HepG2 (cell line): Measurements from ENCODE around the gene DCC. TPM values are rescaled to one million over a fixed set of nuclear protein-coding genes. Genes with fewer than 3 reads are reported as not detected.

Experiments
- ATAC-seq: fragments of 200-7000 bp; cut with Tn5 transposase; 3 replicates; pipeline ENCODE4 v1.9.1; 2020; ENCODE audit warnings: mild to moderate bottlenecking, moderate library complexity
- BruUV-seq: library from RNA; stranded (reverse); fragments of 400-500 nt; replicated peaks from 2 replicates; lab custom pipeline; 2021; lab: Mats Ljungman, UMichigan
- CTCF ChIA-PET: fragments of 300-600 bp; formaldehyde crosslinking; extraction: SDS; loops from one replicate; lab custom pipeline; 2021; ENCODE audit warnings: low total read pairs, inconsistent platforms, low intra/inter-chr PET ratio; lab: Yijun Ruan, JAX
- POLR2A ChIA-PET: fragments of 350-600 bp; sonication (Branson Sonifier 250); formaldehyde crosslinking; loops from one replicate; lab custom pipeline; 2020; ENCODE audit warnings: antibody characterized with exemption, inconsistent platforms; lab: Yijun Ruan, JAX
- DNase-seq: peaks from one replicate; pipeline ENCODE4 v3.0.0-alpha.2; 2015; ENCODE audit warnings: low spot score
- FAIRE-seq: peaks from 3 replicates; lab custom pipeline; 2011; peaks lifted over from hg19 to GRCh38; lab: Jason Lieb, UNC
- H2AFZ ChIP-seq: one replicate; pipeline ENCODE4 v1.6.1; 2011; ENCODE audit warnings: low read length, inconsistent platforms
- H3K27ac ChIP-seq: fragments of 300-600 bp; 3 replicates; pipeline ENCODE4 v1.8.0; 2011; ENCODE audit warnings: mixed run types, mild to moderate bottlenecking, mixed read lengths, low read length, inconsistent platforms; ENCODE audit not compliant: insufficient read depth; ENCODE audit errors: extremely low read length
- H3K27me3 ChIP-seq, 2 experiments: fragments of 200-600 bp in 1 of 2; 2 replicates in 1 of 2; 3 replicates in 1 of 2; pipeline versions ENCODE4 v1.6.0 to v1.8.0; 2011; ENCODE audit warnings: low read length in 2 of 2, mild to moderate bottlenecking in 2 of 2, moderate library complexity in 2 of 2, inconsistent platforms in 1 of 2; ENCODE audit not compliant: insufficient read depth in 2 of 2, control insufficient read depth in 1 of 2
- H3K36me3 ChIP-seq, 2 experiments: fragments of 200-600 bp in 1 of 2; replicated peaks in 1 of 2; 2 replicates in 1 of 2; 3 replicates in 1 of 2; pipeline versions ENCODE4 v1.5.1 to v1.8.0; 2011; ENCODE audit warnings: low read length in 2 of 2, inconsistent platforms in 1 of 2; ENCODE audit not compliant: insufficient read depth in 2 of 2, control insufficient read depth in 1 of 2
- H3K4me1 ChIP-seq: 2 replicates; pipeline ENCODE4 v1.5.1; 2012; ENCODE audit warnings: low read length, inconsistent platforms; ENCODE audit not compliant: insufficient read depth
- H3K4me2 ChIP-seq: 2 replicates; pipeline ENCODE4 v1.6.0; 2011; ENCODE audit warnings: low read depth, low read length, inconsistent platforms
- H3K4me3 ChIP-seq, 3 experiments: fragments of 200-600 bp in 1 of 3; sonication (generic), shearing (Covaris generic) in 1 of 3; replicated peaks in 1 of 3; 2 replicates each; pipeline ENCODE4 v1.5.1; 2011 to 2016; ENCODE audit warnings: low read length in 3 of 3, inconsistent platforms in 2 of 3, low read depth in 2 of 3, mild to moderate bottlenecking in 2 of 3, control low read depth in 1 of 3, mixed read lengths in 1 of 3; ENCODE audit not compliant: insufficient read depth in 1 of 3
- H3K79me2 ChIP-seq: one replicate; pipeline ENCODE4 v1.6.1; 2011; ENCODE audit warnings: low read length, inconsistent platforms; ENCODE audit not compliant: insufficient read depth
- H3K9ac ChIP-seq: 2 replicates; pipeline ENCODE4 v1.6.0; 2011; ENCODE audit warnings: mild to moderate bottlenecking, low read depth, low read length, inconsistent platforms; ENCODE audit not compliant: insufficient read depth
- H3K9me3 ChIP-seq: 2 replicates; pipeline ENCODE4 v1.5.1; 2012; ENCODE audit warnings: mild to moderate bottlenecking, low read length
- H4K20me1 ChIP-seq: 2 replicates; pipeline ENCODE4 v1.6.0; 2011; ENCODE audit warnings: inconsistent platforms, mild to moderate bottlenecking, low read length, moderate library complexity; ENCODE audit not compliant: insufficient read depth
- ARNT2 ChIP-seq: sonication (generic); formaldehyde crosslinking; IDR thresholded peaks from 2 replicates; pipeline ENCODE4 v1.8.0; 2022; ENCODE audit warnings: mild to moderate bottlenecking, low read depth, missing genetic modification reagents, moderate library complexity
- ATF6 ChIP-seq: sonication (generic); formaldehyde crosslinking; conservative IDR thresholded peaks from 2 replicates; pipeline ENCODE4 v1.4.0; 2020; ENCODE audit warnings: missing genetic modification reagents
- FOXA1 ChIP-seq, 2 experiments: fragments of 450-650 bp in 1 of 2; sonication (generic) in 1 of 2; formaldehyde crosslinking in 1 of 2; IDR thresholded peaks; 2 replicates each; pipeline versions ENCODE4 v1.4.0 to v1.6.1; 2016 to 2020; ENCODE audit warnings: missing genetic modification reagents in 1 of 2
- GATAD2A ChIP-seq: IDR thresholded peaks from 2 replicates; pipeline ENCODE4 v1.6.1; 2016
- HNF4G ChIP-seq, 2 experiments: sonication (generic) in 1 of 2; formaldehyde crosslinking in 1 of 2; IDR thresholded peaks; 2 replicates each; pipeline versions ENCODE4 v1.4.0 to v1.6.1; 2011 to 2020; ENCODE audit warnings: borderline replicate concordance in 2 of 2, low read depth in 2 of 2, mild to moderate bottlenecking in 2 of 2, low read length in 1 of 2, missing genetic modification reagents in 1 of 2, moderate library complexity in 1 of 2
- KLF15 ChIP-seq: sonication (generic); formaldehyde crosslinking; IDR thresholded peaks from 2 replicates; pipeline ENCODE4 v1.8.1; 2023; ENCODE audit warnings: borderline replicate concordance, mild to moderate bottlenecking, inconsistent platforms, missing genetic modification reagents, mixed read lengths
- KMT2B ChIP-seq: IDR thresholded peaks from 2 replicates; pipeline ENCODE4 v1.6.1; 2016; ENCODE audit warnings: missing genetic modification reagents, missing compliant biosample characterization
- MAF1 ChIP-seq: sonication (generic); formaldehyde crosslinking; IDR thresholded peaks from 2 replicates; pipeline ENCODE4 v1.5.0; 2020; ENCODE audit warnings: missing genetic modification reagents, borderline replicate concordance
- RARA ChIP-seq: IDR thresholded peaks from 2 replicates; pipeline ENCODE4 v1.6.1; 2016; ENCODE audit warnings: missing genetic modification reagents, missing compliant biosample characterization
- TAF15 ChIP-seq: fragments of 200-400 bp; formaldehyde crosslinking; IDR thresholded peaks from one replicate; pipeline ENCODE4 v1.6.1; 2018; ENCODE audit warnings: mild to moderate bottlenecking, low read depth, low read length; ENCODE audit not compliant: poor library complexity, severe bottlenecking
- TGIF2 ChIP-seq: IDR thresholded peaks from 2 replicates; pipeline ENCODE4 v1.6.1; 2016; ENCODE audit warnings: control low read depth, missing compliant biosample characterization
- TRAFD1 ChIP-seq: sonication (generic); formaldehyde crosslinking; IDR thresholded peaks from 2 replicates; pipeline ENCODE4 v1.5.1; 2020; ENCODE audit warnings: missing genetic modification reagents, mild to moderate bottlenecking, borderline replicate concordance
- ZFY ChIP-seq: sonication (generic); formaldehyde crosslinking; IDR thresholded peaks from 2 replicates; pipeline ENCODE4 v1.4.0; 2020; ENCODE audit warnings: missing genetic modification reagents
- ZNF180 ChIP-seq: sonication (generic); formaldehyde crosslinking; IDR thresholded peaks from 2 replicates; pipeline ENCODE4 v1.4.0; 2020; ENCODE audit warnings: low read depth, missing genetic modification reagents, borderline replicate concordance
- ZNF232 ChIP-seq: sonication (generic); formaldehyde crosslinking; IDR thresholded peaks from 2 replicates; pipeline ENCODE4 v1.4.0; 2020; ENCODE audit warnings: missing genetic modification reagents, borderline replicate concordance
- ZNF235 ChIP-seq: sonication (generic); formaldehyde crosslinking; IDR thresholded peaks from 2 replicates; pipeline ENCODE4 v1.8.1; 2023; ENCODE audit warnings: mild to moderate bottlenecking, missing genetic modification reagents, borderline replicate concordance
- ZNF251 ChIP-seq: sonication (generic); formaldehyde crosslinking; IDR thresholded peaks from 2 replicates; pipeline ENCODE4 v1.9.0; 2021; ENCODE audit warnings: mild to moderate bottlenecking, missing genetic modification reagents
- ZNF574 ChIP-seq: sonication (generic); formaldehyde crosslinking; IDR thresholded peaks from 2 replicates; pipeline ENCODE4 v1.4.0; 2020; ENCODE audit warnings: missing genetic modification reagents
- ZNF670 ChIP-seq: sonication (generic); formaldehyde crosslinking; IDR thresholded peaks from 2 replicates; pipeline ENCODE4 v1.8.0; 2022; ENCODE audit warnings: mild to moderate bottlenecking, missing genetic modification reagents, borderline replicate concordance
- ZNF761 ChIP-seq: sonication (generic); formaldehyde crosslinking; conservative IDR thresholded peaks from 2 replicates; pipeline ENCODE4 v1.4.0; 2020; ENCODE audit warnings: mild to moderate bottlenecking, missing genetic modification reagents
- WGBS: methylation state at CpG from one replicate; pipeline ENCODE4 v1.1.6; 2017; ENCODE audit warnings: low lambda C conversion rate; 5-methylcytosine and 5-hydroxymethylcytosine counted together
- in situ Hi-C: cut with HindIII; loops from 2 replicates; pipeline ENCODE4 v1.10.0; 2017; ENCODE audit warnings: low pct_unique_long_range_greater_than_20kb; ENCODE audit not compliant: extremely low pct_ligation_motif_present
- intact Hi-C: fragments of 100-400 bp; cut with micrococcal nuclease; formaldehyde crosslinking; loops from one replicate; pipeline ENCODE4 v1.10.0; 2022; ENCODE audit not compliant: unreplicated experiment
- polyA plus RNA-seq, 8 experiments: library from polyadenylated mRNA; depleted of rRNA in 3 of 8; stranded (reverse) in 7 of 8; unstranded in 1 of 8; fragments of >200 nt; fragmentation: Illumina TruSeq in 4 of 8; extraction: Trizol in 4 of 8; gene quantifications; 2 replicates each; pipeline versions ENCODE4 v1.2.1 to v1.2.3, GENCODE V29; 2011 to 2016; ENCODE audit warnings: low read depth in 4 of 8, missing spikeins in 1 of 8, mixed read lengths in 1 of 8; ENCODE audit not compliant: insufficient read depth in 1 of 8
- total RNA-seq, 5 experiments: library from RNA; depleted of rRNA; stranded (reverse); fragments of >200 nt; fragmentation: Illumina TruSeq; extraction: Trizol; gene quantifications; 2 replicates each; pipeline ENCODE4 v1.2.3, GENCODE V29; 2016; ENCODE audit warnings: low read depth in 1 of 5

DCC gene
- total and polyA plus RNA-seq, 2 of the 13 experiments (the other 11 are each of a cell fraction or from before 2014, with no cell fraction given): not detected

GRCh38 chr18:52598921-52599320 is 258.9 kb downstream of the DCC start:
- no TSS peak for BruUV-seq
- no peaks in the 10 kb centered on the region for H4K20me1 ChIP-seq
- ATAC-seq: no peak
- no peak overlapping the region for H2AFZ ChIP-seq
- in situ Hi-C loops (no loop called here), intact Hi-C loops (no loop called here)
- no peak for TF ChIP-seq ZNF180 (CRISPR knock-in tag)
- TF ChIP-seq ZNF235 (CRISPR knock-in tag): no peak
- TF ChIP-seq ARNT2: no peak
- TF ChIP-seq ZFY (CRISPR knock-in tag): no peak
- TF ChIP-seq ZNF251: no peak
- TF ChIP-seq RARA (CRISPR knock-in tag): no peak
- TF ChIP-seq TRAFD1 (CRISPR knock-in tag): no peak
- TF ChIP-seq ZNF670 (CRISPR knock-in tag): no peak
- TF ChIP-seq HNF4G (IDR thresholded peaks at IDR 0.05; ENCODE audit: borderline replicate concordance, low read depth, low read length): no peak
- no peak for TF ChIP-seq HNF4G (CRISPR knock-in tag; IDR thresholded peaks at IDR 0.05; ENCODE audit: borderline replicate concordance, low read depth)
- TF ChIP-seq MAF1 (CRISPR knock-in tag): no peak
- TF ChIP-seq GATAD2A: no peak
- TF ChIP-seq TAF15: no peak
- TF ChIP-seq ZNF574 (CRISPR knock-in tag): no peak
- no peak for TF ChIP-seq ATF6
- no peak for TF ChIP-seq ZNF232 (CRISPR knock-in tag)
- TF ChIP-seq ZNF761: no peak
- TF ChIP-seq TGIF2: no peak
- no peak for TF ChIP-seq KMT2B (CRISPR knock-in tag)
- TF ChIP-seq KLF15 (CRISPR knock-in tag): no peak
- no peak for TF ChIP-seq FOXA1 (IDR thresholded peaks at IDR 0.05)
- no peak for TF ChIP-seq FOXA1 (CRISPR knock-in tag; IDR thresholded peaks at IDR 0.05)
- CTCF ChIA-PET: no interaction called here
- H3K36me3 ChIP-seq: no peaks in the 10 kb centered on the region
- no peak for DNase-seq
- FAIRE-seq: no peak
- H3K27me3 ChIP-seq: no peaks in the 10 kb centered on the region; a peak in 1 of 5 replicates
- no peak overlapping the region for H3K4me3 ChIP-seq
- no peaks in the 10 kb centered on the region for H3K4me1 ChIP-seq
- H3K4me2 ChIP-seq: no peak overlapping the region
- no peak overlapping the region for H3K27ac ChIP-seq
- H3K9ac ChIP-seq: no peak overlapping the region
- POLR2A ChIA-PET: no interaction called here
- WGBS: 0% methylated on average over 2 of the region's 2 CpGs
- H3K9me3 ChIP-seq: peaks cover 7% of the 10 kb centered on the region; the same call in 1 of the 2 replicates
- no peaks in the 10 kb centered on the region for H3K79me2 ChIP-seq
